Nephron (organoid): ENCODE data around the gene PHC3.

Experiments
- H3K27ac Mint-ChIP-seq, 3 experiments: 2 replicates each; pipeline ENCODE4 v1.8.0; 2020; ENCODE audit warnings: mixed read lengths in 3 of 3, mild to moderate bottlenecking in 2 of 3, moderate library complexity in 1 of 3
- H3K27me3 Mint-ChIP-seq: 2 replicates; pipeline ENCODE4 v1.8.0; 2021; ENCODE audit warnings: low read depth, mild to moderate bottlenecking, moderate library complexity, mixed read lengths
- H3K36me3 Mint-ChIP-seq: 2 replicates; pipeline ENCODE4 v1.8.0; 2020; ENCODE audit warnings: low read depth, mixed read lengths
- H3K4me1 Mint-ChIP-seq: 2 replicates; pipeline ENCODE4 v1.8.0; 2020; ENCODE audit warnings: mixed read lengths
- H3K4me3 Mint-ChIP-seq, 3 experiments: 2 replicates each; pipeline ENCODE4 v1.8.0; 2020; ENCODE audit warnings: mild to moderate bottlenecking in 3 of 3, mixed read lengths in 3 of 3, moderate library complexity in 2 of 3
- H3K9me3 Mint-ChIP-seq: 2 replicates; pipeline ENCODE4 v1.8.0; 2020; ENCODE audit warnings: mixed read lengths
- CTCF ChIP-seq, 3 experiments: fragments of 200-600 bp; sonication (generic); IDR thresholded peaks; one replicate each; pipeline ENCODE4 v1.5.0; 2021; ENCODE audit warnings: antibody characterized with exemption in 3 of 3; ENCODE audit not compliant: unreplicated experiment in 3 of 3

The PHC3 gene

GRCh38 chr3:170095771-170096170 lies 85.8 kb downstream of the PHC3 start:
- Mint-ChIP-seq H3K9me3 (no peaks in the 10 kb centered on the region), H3K4me3 (no peak overlapping the region), H3K27ac (no peak overlapping the region), H3K27me3 (no peaks in the 10 kb centered on the region), H3K4me1 (no peaks in the 10 kb centered on the region), H3K36me3 (peaks cover 77% of the 10 kb centered on the region)
- TF ChIP-seq CTCF (IDR thresholded peaks at IDR 0.05; ENCODE audit: unreplicated experiment in 3 of 3): no peak

GRCh38 chr3:170092907-170093306 lies 88.6 kb downstream of the PHC3 start:
- no peak for TF ChIP-seq CTCF (IDR thresholded peaks at IDR 0.05; ENCODE audit: unreplicated experiment in 3 of 3)
- Mint-ChIP-seq H3K4me3 (no peak overlapping the region), H3K27ac (no peak overlapping the region), H3K9me3 (no peaks in the 10 kb centered on the region), H3K36me3 (peaks cover 66% of the 10 kb centered on the region), H3K27me3 (no peaks in the 10 kb centered on the region), H3K4me1 (no peaks in the 10 kb centered on the region)

- H3K27me3 Mint-ChIP-seq: no peaks in the 10 kb centered on the region
- H3K4me3 Mint-ChIP-seq: no peak overlapping the region
- peaks cover 54% of the 10 kb centered on the region for H3K36me3 Mint-ChIP-seq
- no peaks in the 10 kb centered on the region for H3K4me1 Mint-ChIP-seq
- TF ChIP-seq CTCF (IDR thresholded peaks at IDR 0.05; ENCODE audit: unreplicated experiment in 3 of 3): no peak
- no peaks in the 10 kb centered on the region for H3K9me3 Mint-ChIP-seq
- H3K27ac Mint-ChIP-seq: no peak overlapping the region
Measured at GRCh38 chr3:170090601-170090981, 90.9 kb downstream of the PHC3 start.

- no peak overlapping the region for H3K4me3 Mint-ChIP-seq
- no peak for TF ChIP-seq CTCF (IDR thresholded peaks at IDR 0.05; ENCODE audit: unreplicated experiment in 3 of 3)
Measured at GRCh38 chr3:170089862-170090600, 91.5 kb downstream of the PHC3 start.

GRCh38 chr3:170085396-170085795 lies 96.1 kb downstream of the PHC3 start:
- Mint-ChIP-seq H3K9me3 (no peaks in the 10 kb centered on the region), H3K4me1 (no peaks in the 10 kb centered on the region), H3K4me3 (no peak overlapping the region), H3K27ac (no peak overlapping the region), H3K36me3 (peaks cover 48% of the 10 kb centered on the region), H3K27me3 (no peaks in the 10 kb centered on the region)
- no peak for TF ChIP-seq CTCF (IDR thresholded peaks at IDR 0.05; ENCODE audit: unreplicated experiment in 3 of 3)

More at GRCh38 chr3:170089862-170090600, 91.5 kb downstream of the PHC3 start:
- Mint-ChIP-seq H3K4me1 (no peaks in the 10 kb centered on the region), H3K36me3 (peaks cover 53% of the 10 kb centered on the region), H3K27ac (no peak overlapping the region), H3K9me3 (no peaks in the 10 kb centered on the region), H3K27me3 (no peaks in the 10 kb centered on the region)

- no peak overlapping the region for H3K4me3 Mint-ChIP-seq
Measured at GRCh38 chr3:170083343-170083742, 98.2 kb downstream of the PHC3 start.

More at GRCh38 chr3:170083343-170083742, 98.2 kb downstream of the PHC3 start:
- TF ChIP-seq CTCF (IDR thresholded peaks at IDR 0.05; ENCODE audit: unreplicated experiment in 3 of 3): no peak
- H3K9me3 Mint-ChIP-seq: no peaks in the 10 kb centered on the region
- no peak overlapping the region for H3K27ac Mint-ChIP-seq
- H3K4me1 Mint-ChIP-seq: peaks cover 12% of the 10 kb centered on the region
- H3K27me3 Mint-ChIP-seq: no peaks in the 10 kb centered on the region
- peaks cover 55% of the 10 kb centered on the region for H3K36me3 Mint-ChIP-seq
